ENCODE results near the gene PRXL2C. TPM values are rescaled to one million over a fixed set of nuclear protein-coding genes. Genes with fewer than 3 reads are reported as not detected.

PRXL2C gene
- total and polyA plus RNA-seq, 2 of the 8 experiments (the other 6 are each of a cell fraction or from before 2014, with no cell fraction given): 2.8 to 7.3 TPM

GRCh38 chr9:96603305-96604003 is 51.7 kb downstream of the PRXL2C start:
- H2BK15ac ChIP-seq (ENCODE audit: low read length): no peak overlapping the region
- no peak overlapping the region for H2AK5ac ChIP-seq (ENCODE audit: low read depth, low read length)
- H3K36me3 ChIP-seq (ENCODE audit: control insufficient read depth in 2 of 4, insufficient read depth in 4 of 4, low read length in 3 of 4): no peaks in the 10 kb centered on the region
- POLR2A ChIA-PET (ENCODE audit: partially characterized antibody): interaction anchor here (0.7 kb wide), 1 partner anchor 16 kb away, joined by 3 read pairs; no protein-coding TSS in a partner anchor
- no peak overlapping the region for H2BK12ac ChIP-seq (ENCODE audit: low read depth, low read length)
- H4K5ac ChIP-seq (ENCODE audit: insufficient read length, low read depth, low read length): no peak overlapping the region
- no peak overlapping the region for H4K91ac ChIP-seq (replicated peaks; ENCODE audit: insufficient read length, low read length)
- H3K79me1 ChIP-seq (ENCODE audit: low read depth, low read length): peaks cover 3% of the 10 kb centered on the region; the same call in 1 of the 2 replicates
- H3K9ac ChIP-seq (replicated peaks in 1 of 4; ENCODE audit: extremely low read depth in 1 of 4, low read depth in 3 of 4, low read length in 3 of 4): no peak overlapping the region; a peak in 1 of 7 replicates
- no peak for TF ChIP-seq BRCA1 (IDR thresholded peaks at IDR 0.05; ENCODE audit: low read depth, low read length)
- no peak for TF ChIP-seq CHD2 (IDR thresholded peaks at IDR 0.05; ENCODE audit: low read length)
- TF ChIP-seq SP2 (IDR thresholded peaks at IDR 0.05; ENCODE audit: low read length): no peak
- TF ChIP-seq JUN (IDR thresholded peaks at IDR 0.05; ENCODE audit: low read depth, low read length): no peak
- H3K9me3 ChIP-seq (ENCODE audit: insufficient read depth in 2 of 2, low read depth in 1 of 2, low read length in 1 of 2): no peaks in the 10 kb centered on the region
- H3K79me2 ChIP-seq (ENCODE audit: control insufficient read depth in 1 of 2, insufficient read depth in 2 of 2, low read length in 2 of 2): peaks cover 0 to 61% of the 10 kb centered on the region in 2 experiments; a peak in 2 of 4 replicates
- no peaks in the 10 kb centered on the region; the same call in 1 of the 2 replicates for H3K23me2 ChIP-seq (ENCODE audit: low read depth, low read length)
- H2BK5ac ChIP-seq (ENCODE audit: low read depth, low read length): no peak overlapping the region
- H4K8ac ChIP-seq (ENCODE audit: extremely low read depth, insufficient read depth, low read length): no peak overlapping the region
- H3K4me3 ChIP-seq (ENCODE audit: extremely low read depth in 1 of 4, insufficient read depth in 2 of 4, low read depth in 3 of 4, low read length in 4 of 4): no peak overlapping the region
- no peak for FAIRE-seq
- H4K20me1 ChIP-seq (replicated peaks in 1 of 2; ENCODE audit: control insufficient read depth in 1 of 2, insufficient read depth in 2 of 2, low read length in 2 of 2): peaks cover 0 to 4% of the 10 kb centered on the region in 2 experiments
- no peak overlapping the region for H3K4me2 ChIP-seq (ENCODE audit: insufficient read depth in 1 of 2, low read depth in 2 of 2, low read length in 2 of 2)
- no peak overlapping the region for H2AFZ ChIP-seq (ENCODE audit: low read length)
- H3K14ac ChIP-seq (ENCODE audit: insufficient read length): no peak overlapping the region
- no peak overlapping the region for H3K4ac ChIP-seq (replicated peaks; ENCODE audit: insufficient read length, low read depth, low read length)
- no peak overlapping the region for H2BK120ac ChIP-seq (replicated peaks; ENCODE audit: low read depth, low read length)
- no peak overlapping the region for H3K27ac ChIP-seq (ENCODE audit: low read depth, low read length)
- H3K56ac ChIP-seq (replicated peaks; ENCODE audit: insufficient read length, low read depth, low read length): no peak overlapping the region
- no peak for DNase-seq (ENCODE audit: low read depth in 1 of 2, low spot score in 2 of 2)
- H3K23ac ChIP-seq (ENCODE audit: insufficient read length): no peak overlapping the region
- no peak overlapping the region for H3K18ac ChIP-seq (ENCODE audit: extremely low read depth, low read length)
- no peak overlapping the region for H2BK20ac ChIP-seq (ENCODE audit: low read length)
- H3K4me1 ChIP-seq (replicated peaks in 1 of 4; ENCODE audit: control insufficient read depth in 3 of 4, insufficient read depth in 4 of 4, low read length in 3 of 4): peaks cover 0 to 5% (median 0%) of the 10 kb centered on the region in 4 experiments; a peak in 3 of 7 replicates
- H3K27me3 ChIP-seq (replicated peaks in 1 of 4; ENCODE audit: control insufficient read depth in 3 of 4, extremely low read depth in 1 of 4, insufficient read depth in 3 of 4, low read length in 3 of 4): no peaks in the 10 kb centered on the region
- WGBS, 2 experiments (ENCODE audit: extremely low coverage in 1 of 2, insufficient coverage in 1 of 2, insufficient read length in 1 of 2, insufficient replicate concordance in 2 of 2, low coverage in 1 of 2, low lambda C conversion rate in 2 of 2, missing lambda C conversion rate in 1 of 2): 87% methylated on average over 8 of the region's 8 CpGs; no CpG with 5 or more reads in 1 of the 2 experiments
- CTCF ChIA-PET (ENCODE audit: partially characterized antibody): interaction anchor here (0.9 to 1.9 kb wide), 6 partner anchors 10 to 238 kb away, joined by 3 to 4 read pairs (median 3); no protein-coding TSS in a partner anchor
